Activated T-helper 17 cell treated with anti-CD3 and anti-CD28 coated beads, Interleukin-2, amount 50 U/mL, for 72 hours (primary cell): ENCODE results near the gene N4BP3. TPM values are rescaled to one million over a fixed set of nuclear protein-coding genes. Genes with fewer than 3 reads are reported as not detected.
A peak's percentile ranks its signal among the peaks of the same experiment; 100 is the strongest.
"Not testable (repeated sequence)": the region's sequence is repeated elsewhere in the genome, so short reads cannot be mapped to it uniquely, and the experiment has no call there.

Source experiments
- ATAC-seq: fragments of 150-1000 bp; cut with Tn5 transposase; replicated peaks from 2 replicates; pipeline ENCODE4 v1.10.0; 2021; ENCODE audit warnings: mild to moderate bottlenecking, moderate library complexity
- H3K27ac Mint-ChIP-seq: one replicate; pipeline ENCODE4 v1.8.0; 2022; ENCODE audit warnings: mixed read lengths
- H3K27me3 Mint-ChIP-seq: one replicate; pipeline ENCODE4 v1.8.0; 2022; ENCODE audit warnings: mixed read lengths
- H3K36me3 Mint-ChIP-seq: one replicate; pipeline ENCODE4 v1.8.0; 2022; ENCODE audit warnings: low read depth, mild to moderate bottlenecking, mixed read lengths
- H3K4me1 Mint-ChIP-seq: one replicate; pipeline ENCODE4 v1.8.0; 2022; ENCODE audit warnings: mixed read lengths
- H3K4me3 Mint-ChIP-seq: one replicate; pipeline ENCODE4 v1.8.0; 2022; ENCODE audit warnings: mild to moderate bottlenecking, mixed read lengths
- H3K9me3 Mint-ChIP-seq: one replicate; pipeline ENCODE4 v1.8.0; 2022; ENCODE audit warnings: mixed read lengths
- total RNA-seq, 2 donors: library from RNA; stranded (reverse); gene quantifications; one replicate each; pipeline ENCODE4 v1.2.3, GENCODE V29; 2022

N4BP3 gene
- total RNA-seq, 2 donors from 2014 or later: 3.7 to 8.1 TPM

DNA sequence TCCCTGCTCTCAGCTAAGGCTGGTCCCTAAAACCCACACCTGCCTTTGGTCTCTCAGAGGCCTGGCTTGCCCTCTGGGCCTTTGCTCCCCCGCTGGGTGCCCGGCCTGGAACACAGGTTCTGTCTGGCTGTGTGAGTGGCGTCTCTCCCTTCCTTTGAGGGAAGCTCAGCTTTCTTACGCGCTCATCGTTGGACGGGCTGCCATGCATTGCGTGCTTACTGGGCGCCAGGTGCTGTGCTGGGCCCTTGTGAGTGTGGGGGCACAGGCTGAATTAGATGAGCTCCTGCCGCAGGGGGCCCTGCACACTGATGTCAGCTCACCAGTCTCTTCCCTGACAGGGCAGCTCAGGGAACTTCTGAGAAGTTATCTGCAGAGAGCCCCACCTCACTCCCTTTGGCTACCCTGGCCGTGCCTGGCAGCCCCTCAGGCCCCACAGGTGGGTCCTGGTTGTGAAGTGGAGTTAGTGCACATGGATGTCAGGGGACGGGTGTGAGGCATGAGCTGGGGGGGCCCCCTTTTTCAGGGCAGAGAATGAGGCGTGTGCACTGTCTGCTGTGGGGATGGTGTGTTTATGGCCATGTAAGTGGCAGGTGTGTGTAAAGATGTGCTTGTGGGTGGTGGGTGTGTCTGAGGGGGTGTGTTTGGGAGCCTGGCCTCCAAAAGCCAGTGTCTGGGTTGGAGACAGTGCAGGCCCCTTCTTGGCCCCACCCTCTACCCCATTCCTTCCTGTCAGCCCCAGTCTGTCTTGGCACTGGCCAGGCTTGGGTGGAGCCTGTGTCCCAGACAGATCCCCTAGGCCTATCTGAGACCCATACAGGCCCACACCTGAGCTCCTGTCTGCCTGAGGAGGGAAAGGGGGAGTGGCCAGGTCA lies 10.0 kb downstream of the N4BP3 start:
- H3K27me3 Mint-ChIP-seq: no peaks in the 10 kb centered on the region
- H3K4me3 Mint-ChIP-seq: no peak overlapping the region
- no peak for ATAC-seq
- no peaks in the 10 kb centered on the region for H3K9me3 Mint-ChIP-seq
- no peaks in the 10 kb centered on the region for H3K4me1 Mint-ChIP-seq
- H3K27ac Mint-ChIP-seq: no peak overlapping the region
- no peaks in the 10 kb centered on the region for H3K36me3 Mint-ChIP-seq

DNA sequence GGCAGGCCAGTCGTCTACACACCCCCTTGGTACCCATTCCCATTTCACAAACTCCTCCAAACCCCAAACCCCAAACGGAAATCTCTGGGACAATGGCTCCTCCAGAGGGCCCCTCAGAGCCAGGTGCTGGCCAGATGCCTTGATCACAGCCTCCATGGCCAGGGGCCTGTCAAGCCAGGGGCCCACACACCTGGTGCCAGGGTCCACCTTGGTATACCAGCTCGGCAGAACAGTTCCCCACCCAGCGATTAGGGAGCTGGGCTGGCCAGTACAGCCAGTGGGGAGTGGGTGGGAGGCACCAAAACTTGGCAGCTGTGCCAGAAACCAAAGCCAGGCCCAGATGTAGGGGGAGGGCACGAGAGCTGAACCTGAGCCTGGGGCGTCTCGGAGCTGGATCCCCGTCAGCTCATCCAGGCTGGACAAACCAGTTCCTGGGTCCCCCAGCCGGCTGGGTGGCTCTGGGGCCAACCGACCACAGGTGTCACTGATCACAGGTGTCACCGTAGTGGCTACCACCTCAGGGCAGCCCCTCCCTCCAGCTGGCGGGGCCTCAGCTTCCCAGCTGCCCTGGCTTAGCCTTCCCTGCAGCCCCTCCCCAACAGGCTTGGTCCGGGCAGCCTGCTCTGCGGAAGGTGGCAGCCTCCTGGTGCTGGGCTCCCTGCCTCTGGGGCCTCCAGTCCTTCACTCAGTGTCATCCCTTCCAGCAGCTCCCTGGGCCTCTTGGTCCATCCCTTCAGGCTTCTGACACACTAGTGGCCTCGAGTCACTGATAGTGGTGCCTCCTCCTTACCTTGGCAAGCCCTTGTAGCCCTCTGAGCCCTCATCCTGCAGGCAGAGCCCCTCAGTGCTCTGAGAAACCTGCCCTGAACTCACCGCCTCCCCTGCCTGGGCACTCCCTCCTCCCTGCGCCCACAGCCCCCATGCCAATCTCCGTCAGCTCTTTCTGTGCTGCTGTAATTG lies 10.9 kb downstream of the N4BP3 start:
- Mint-ChIP-seq H3K36me3 (no peaks in the 10 kb centered on the region), H3K9me3 (no peaks in the 10 kb centered on the region), H3K4me3 (no peak overlapping the region), H3K27ac (no peak overlapping the region), H3K4me1 (no peaks in the 10 kb centered on the region), H3K27me3 (no peaks in the 10 kb centered on the region)
- no peak for ATAC-seq

DNA sequence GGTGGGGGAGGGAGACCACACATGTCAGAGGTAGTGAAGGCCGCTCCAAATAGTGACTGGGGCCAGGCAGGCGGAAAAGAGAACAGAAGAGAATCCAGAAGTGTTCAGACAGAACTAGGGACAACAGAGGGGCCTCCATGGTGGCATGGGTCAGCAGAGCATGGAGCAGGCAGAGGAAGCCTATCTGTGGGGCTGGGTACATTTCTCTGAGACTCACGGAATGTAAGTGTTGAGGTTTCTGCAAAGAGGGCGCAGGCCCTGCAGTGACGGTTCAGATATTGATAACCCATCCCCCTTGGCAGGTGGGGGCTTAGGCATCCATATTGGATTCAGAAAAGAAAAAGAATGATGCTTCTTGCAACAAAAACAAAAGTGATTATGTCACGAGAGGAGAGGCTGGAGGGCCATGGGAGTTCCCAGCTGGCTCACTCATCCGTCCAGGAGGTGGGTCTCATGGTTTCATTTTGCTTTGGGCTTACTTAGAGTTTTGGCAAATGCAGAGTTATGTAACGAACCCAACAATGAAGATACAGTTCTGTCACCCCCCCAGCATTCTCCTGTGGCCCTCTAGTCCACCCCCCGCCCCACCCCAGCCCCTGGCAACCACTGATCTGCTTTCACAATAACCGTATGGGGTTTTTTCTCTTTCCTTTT lies 12.0 kb downstream of the N4BP3 start:
- Mint-ChIP-seq H3K4me1 (no peaks in the 10 kb centered on the region), H3K36me3 (no peaks in the 10 kb centered on the region), H3K4me3 (no peak overlapping the region), H3K9me3 (no peaks in the 10 kb centered on the region), H3K27ac (no peak overlapping the region), H3K27me3 (no peaks in the 10 kb centered on the region)
- no peak for ATAC-seq

DNA sequence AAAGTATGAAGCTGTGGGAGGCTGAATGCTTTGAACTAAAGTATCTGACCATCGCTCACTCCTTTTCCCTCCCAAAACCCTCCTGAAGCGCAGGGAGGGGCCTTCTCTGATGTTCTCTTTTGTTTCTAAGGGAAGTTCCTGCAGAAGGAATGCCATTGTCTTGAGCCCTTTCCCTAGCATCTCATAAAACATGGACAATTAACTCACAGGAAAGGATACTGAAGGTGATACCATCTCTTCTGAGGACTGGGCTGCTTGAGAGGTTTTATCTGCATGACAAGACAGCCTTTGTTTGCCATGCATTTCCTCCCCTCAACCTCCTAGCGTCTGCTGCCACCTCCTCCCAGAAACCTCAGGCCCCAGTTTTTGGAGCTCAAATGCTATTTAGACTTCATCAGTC lies 13.2 kb downstream of the N4BP3 start:
- Mint-ChIP-seq H3K4me1 (peaks cover 4% of the 10 kb centered on the region), H3K27ac (no peak overlapping the region), H3K4me3 (no peak overlapping the region), H3K36me3 (peaks cover 4% of the 10 kb centered on the region), H3K9me3 (no peaks in the 10 kb centered on the region), H3K27me3 (no peaks in the 10 kb centered on the region)
- no peak for ATAC-seq

DNA sequence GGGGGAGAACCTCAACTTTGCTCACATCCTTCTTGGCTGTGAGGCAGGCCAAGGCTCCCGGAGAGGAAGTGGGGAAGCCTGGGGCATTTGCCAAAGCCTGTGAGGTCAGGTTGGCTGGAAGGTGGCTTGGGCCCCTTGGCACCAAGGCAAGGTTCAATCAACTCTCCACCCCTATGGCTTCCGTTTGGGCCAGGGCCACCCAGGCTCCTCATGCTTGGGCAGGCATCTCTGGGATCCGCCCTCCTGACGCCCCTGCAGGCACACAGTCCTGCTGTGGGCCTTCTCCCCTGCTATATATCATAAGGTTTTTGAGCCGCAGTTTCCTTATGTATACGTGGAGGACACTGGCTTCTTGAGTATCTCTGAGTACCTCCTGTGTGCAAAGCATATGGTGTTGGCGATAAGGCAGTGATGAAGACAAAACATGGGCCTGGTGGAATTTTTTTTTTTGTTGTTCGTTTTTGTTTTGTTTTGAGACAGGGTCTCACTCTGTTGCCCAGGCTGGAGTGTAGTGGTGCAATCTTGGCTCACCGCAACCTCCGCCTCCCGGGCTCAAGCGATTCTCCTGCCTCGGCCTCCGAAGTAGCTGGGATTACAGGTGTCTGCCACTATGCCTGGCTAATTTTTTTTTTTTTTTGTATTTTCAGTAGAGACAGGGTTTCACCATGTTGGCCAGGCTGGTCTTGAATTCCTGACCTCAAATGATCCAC lies 14.1 kb downstream of the N4BP3 start:
- ATAC-seq, H3K4me3 Mint-ChIP-seq, H3K27ac Mint-ChIP-seq, H3K9me3 Mint-ChIP-seq, H3K4me1 Mint-ChIP-seq, H3K27me3 Mint-ChIP-seq: not testable (repeated sequence)
- peaks cover 11% of the 10 kb centered on the region for H3K36me3 Mint-ChIP-seq

DNA sequence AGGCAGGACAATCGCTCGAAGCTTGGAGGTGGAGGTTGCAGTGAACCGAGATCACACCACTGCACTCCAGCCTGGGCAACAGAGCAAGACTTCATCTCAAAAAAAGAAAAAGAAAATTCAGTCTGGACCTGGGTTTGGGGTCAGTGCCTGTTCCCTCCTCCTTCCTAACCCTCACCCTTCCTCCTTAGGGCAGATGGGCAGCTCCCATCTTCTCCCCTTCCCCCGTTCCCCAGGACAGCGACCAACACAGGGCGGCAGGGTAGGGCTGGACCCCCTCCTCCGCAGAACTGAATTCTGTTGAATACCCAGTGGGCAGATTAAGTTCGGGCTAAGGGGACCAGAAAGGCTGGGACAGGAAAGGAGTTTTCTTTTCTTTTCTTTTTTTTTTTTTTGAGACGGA lies 16.0 kb downstream of the N4BP3 start:
- Mint-ChIP-seq H3K4me3 (no peak overlapping the region), H3K27ac (no peak overlapping the region), H3K9me3 (no peaks in the 10 kb centered on the region), H3K4me1 (peaks cover 8% of the 10 kb centered on the region), H3K27me3 (no peaks in the 10 kb centered on the region), H3K36me3 (peaks cover 25% of the 10 kb centered on the region)
- ATAC-seq: no peak

DNA sequence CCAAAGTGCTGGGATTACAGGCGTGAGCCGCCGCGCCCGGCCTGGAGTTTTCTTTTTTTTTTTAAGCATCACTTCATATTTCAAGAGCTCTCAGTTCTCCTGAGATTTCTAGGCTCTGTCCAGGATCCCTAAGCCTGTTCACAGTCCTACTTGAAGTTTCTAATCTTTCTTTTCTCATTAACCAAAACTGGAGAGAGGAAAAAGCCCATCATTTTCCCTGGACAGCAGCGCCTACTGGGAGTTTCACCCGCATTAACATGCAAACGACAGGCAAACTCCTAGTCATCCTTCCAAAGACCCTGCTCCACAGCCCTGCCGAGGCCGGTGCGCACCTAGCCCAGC lies 16.9 kb downstream of the N4BP3 start:
- Mint-ChIP-seq H3K36me3 (peaks cover 33% of the 10 kb centered on the region), H3K4me3 (peak overlapping the region; percentile 69)
- H3K9me3 Mint-ChIP-seq, H3K27ac Mint-ChIP-seq, ATAC-seq, H3K27me3 Mint-ChIP-seq, H3K4me1 Mint-ChIP-seq: not testable (repeated sequence)

DNA sequence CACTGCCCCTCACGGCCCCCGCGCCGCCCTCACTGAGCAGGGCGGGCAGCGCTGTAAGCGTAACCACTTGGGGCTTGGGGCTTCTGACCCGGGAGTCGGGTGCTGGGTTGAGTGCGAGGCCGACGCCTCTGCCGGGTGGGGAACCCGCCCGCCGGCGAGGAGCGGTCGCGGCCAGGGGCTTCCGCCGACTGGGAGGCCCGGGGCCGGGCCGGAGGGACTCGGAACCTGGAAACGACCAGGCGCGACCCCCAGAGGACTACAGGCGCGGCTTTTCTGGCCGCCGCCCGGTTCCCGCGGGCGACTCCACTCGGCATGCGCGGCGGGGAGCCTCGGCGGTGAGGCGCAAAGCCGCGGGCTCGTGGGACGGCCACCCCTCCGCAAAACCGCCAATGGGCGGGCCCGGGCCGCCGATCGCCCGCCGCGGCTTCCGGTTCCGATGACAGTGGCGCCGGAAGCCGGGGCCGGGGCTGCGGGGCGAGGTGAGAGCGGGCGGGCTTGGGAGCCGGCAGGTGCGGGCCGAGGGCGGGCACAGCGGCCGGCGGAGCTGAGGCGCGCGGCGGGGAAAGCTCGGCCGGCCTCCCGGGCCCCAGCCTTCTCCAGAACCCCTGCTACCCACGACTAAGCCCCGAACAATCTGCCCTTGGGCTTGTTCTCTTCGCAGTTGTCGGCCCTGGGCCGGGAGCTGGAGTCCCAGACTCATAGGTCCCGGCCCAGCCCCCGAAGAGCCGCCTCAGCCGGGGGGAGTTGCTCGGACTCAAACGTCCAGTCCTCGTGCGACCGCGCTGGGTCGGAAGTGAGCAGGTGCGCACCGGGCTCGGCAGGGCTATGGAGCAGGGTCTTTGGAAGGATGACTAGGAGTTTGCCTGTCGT lies 17.5 kb downstream of the N4BP3 start, which contains the start of gene RMND5B:
TSS of gene RMND5B (plus strand) at position 439 of the 870 bp plus-strand sequence. CDS start 7,106 bp downstream, outside the sequence.
- no peaks in the 10 kb centered on the region for H3K9me3 Mint-ChIP-seq
- peaks cover 39% of the 10 kb centered on the region for H3K36me3 Mint-ChIP-seq
- ATAC-seq: peak; percentile 93
- H3K27me3 Mint-ChIP-seq: no peaks in the 10 kb centered on the region
- H3K27ac Mint-ChIP-seq: peak within 1 kb of the TSS; percentile 70
- H3K4me1 Mint-ChIP-seq: peaks cover 8% of the 10 kb centered on the region
- peak within 1 kb of the TSS; percentile 80 for H3K4me3 Mint-ChIP-seq

DNA sequence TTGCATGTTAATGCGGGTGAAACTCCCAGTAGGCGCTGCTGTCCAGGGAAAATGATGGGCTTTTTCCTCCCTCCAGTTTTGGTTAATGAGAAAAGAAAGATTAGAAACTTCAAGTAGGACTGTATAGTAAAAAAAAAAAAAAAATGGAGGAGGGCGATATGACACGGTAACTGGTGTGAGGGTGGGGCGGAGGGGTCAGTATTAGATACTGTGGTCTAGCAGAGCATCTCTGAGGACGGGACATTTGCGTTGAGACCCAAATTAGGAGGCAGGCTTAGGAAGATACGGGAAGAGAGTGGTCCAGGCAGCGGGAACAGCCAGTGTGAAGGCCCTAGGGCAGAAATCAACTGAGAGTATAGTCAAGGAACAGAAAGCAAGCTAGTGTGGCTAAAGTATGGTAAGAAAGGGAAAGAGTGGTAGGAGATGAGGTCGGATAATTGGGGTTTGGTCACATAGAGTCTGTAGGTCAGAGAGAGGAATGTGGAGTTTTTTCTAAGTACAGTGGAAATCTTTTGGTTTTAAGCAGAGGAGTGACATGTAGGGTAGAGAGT lies 18.2 kb downstream of the N4BP3 start:
- no peaks in the 10 kb centered on the region for H3K9me3 Mint-ChIP-seq
- no peaks in the 10 kb centered on the region for H3K27me3 Mint-ChIP-seq
- peaks cover 43% of the 10 kb centered on the region for H3K36me3 Mint-ChIP-seq
- peaks cover 8% of the 10 kb centered on the region for H3K4me1 Mint-ChIP-seq
- peak overlapping the region; percentile 80 for H3K4me3 Mint-ChIP-seq
- H3K27ac Mint-ChIP-seq: peak overlapping the region; percentile 70
- peak; percentile 6 for ATAC-seq

DNA sequence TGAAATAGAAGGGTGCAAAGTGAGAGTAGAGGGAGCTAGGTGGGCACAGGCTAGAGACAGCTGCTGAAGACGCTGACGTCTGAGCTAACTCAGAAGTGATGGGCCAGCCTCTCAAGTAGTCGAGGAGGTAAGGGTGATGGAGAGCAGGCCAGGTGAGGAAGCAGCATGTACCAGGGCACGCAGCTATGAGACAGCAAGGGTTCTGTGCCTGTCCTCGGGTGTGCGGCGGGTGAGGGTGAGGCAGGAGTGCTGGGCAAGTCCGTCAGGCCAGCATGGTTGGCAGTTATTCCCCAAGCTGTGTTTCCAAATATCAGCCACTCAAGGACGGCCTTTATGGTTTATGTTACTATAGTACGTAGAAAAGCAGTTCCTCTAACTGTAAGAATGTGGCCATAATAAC lies 23.7 kb downstream of the N4BP3 start:
- ATAC-seq: no peak
- H3K36me3 Mint-ChIP-seq: peaks cover 83% of the 10 kb centered on the region
- H3K4me1 Mint-ChIP-seq: peaks cover under 1% of the 10 kb centered on the region
- H3K9me3 Mint-ChIP-seq: no peaks in the 10 kb centered on the region
- no peak overlapping the region for H3K4me3 Mint-ChIP-seq
- peak overlapping the region; percentile 0 for H3K27ac Mint-ChIP-seq
- H3K27me3 Mint-ChIP-seq: no peaks in the 10 kb centered on the region

DNA sequence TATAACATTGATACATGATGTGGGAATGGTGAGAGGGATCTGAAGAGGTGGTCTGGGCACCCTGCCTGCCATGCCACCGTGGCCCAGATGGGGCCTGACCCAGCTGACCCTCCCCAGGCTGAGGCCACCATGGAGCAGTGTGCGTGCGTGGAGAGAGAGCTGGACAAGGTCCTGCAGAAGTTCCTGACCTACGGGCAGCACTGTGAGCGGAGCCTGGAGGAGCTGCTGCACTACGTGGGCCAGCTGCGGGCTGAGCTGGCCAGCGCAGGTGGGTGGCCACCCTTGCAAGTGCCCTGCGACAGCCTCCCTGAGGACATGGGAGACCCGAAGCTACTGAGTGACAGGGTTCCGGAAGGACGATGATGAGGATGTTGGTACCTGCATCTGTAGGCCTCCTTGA lies 24.7 kb downstream of the N4BP3 start:
- Mint-ChIP-seq H3K9me3 (no peaks in the 10 kb centered on the region), H3K4me1 (no peaks in the 10 kb centered on the region), H3K4me3 (no peak overlapping the region), H3K27ac (no peak overlapping the region), H3K27me3 (no peaks in the 10 kb centered on the region), H3K36me3 (peaks cover 88% of the 10 kb centered on the region)
- ATAC-seq: no peak

DNA sequence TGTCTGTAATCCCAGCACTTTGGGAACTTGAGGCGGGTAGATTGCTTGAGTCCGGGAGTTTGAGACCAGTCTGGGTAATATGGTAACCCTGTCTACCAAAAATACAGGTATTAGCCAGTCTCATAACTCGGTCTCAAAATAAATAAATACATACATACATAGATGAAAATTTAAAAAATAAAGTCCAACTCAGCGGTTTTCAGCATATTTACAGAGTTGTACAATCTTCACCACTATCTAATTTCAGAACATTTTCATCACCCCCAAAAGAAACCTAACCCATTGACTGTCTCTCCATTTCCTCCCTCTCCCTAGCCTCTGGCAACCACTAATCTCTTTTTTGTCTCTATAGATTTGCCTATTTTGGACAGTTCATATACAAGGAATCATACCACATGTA lies 28.2 kb downstream of the N4BP3 start:
- H3K9me3 Mint-ChIP-seq: no peaks in the 10 kb centered on the region
- H3K36me3 Mint-ChIP-seq: peaks cover 91% of the 10 kb centered on the region
- H3K27me3 Mint-ChIP-seq: no peaks in the 10 kb centered on the region
- no peak overlapping the region for H3K4me3 Mint-ChIP-seq
- H3K4me1 Mint-ChIP-seq: peaks cover 3% of the 10 kb centered on the region
- no peak overlapping the region for H3K27ac Mint-ChIP-seq
- ATAC-seq: no peak

DNA sequence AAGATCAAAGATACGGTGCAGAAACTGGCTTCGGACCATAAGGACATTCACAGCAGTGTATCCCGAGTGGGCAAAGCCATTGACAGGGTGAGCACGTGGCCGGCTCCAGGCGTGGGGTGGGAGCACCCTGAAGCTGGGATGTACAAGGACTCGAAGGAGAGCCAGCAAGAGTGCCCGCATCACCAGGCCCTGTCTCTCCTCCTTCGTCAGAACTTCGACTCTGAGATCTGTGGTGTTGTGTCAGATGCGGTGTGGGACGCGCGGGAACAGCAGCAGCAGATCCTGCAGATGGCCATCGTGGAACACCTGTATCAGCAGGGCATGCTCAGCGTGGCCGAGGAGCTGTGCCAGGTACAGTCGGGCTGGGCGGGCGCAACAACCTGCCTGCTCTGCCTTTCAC lies 29.3 kb downstream of the N4BP3 start:
- ATAC-seq: no peak
- Mint-ChIP-seq H3K27me3 (no peaks in the 10 kb centered on the region), H3K4me3 (no peak overlapping the region), H3K4me1 (peaks cover 5% of the 10 kb centered on the region), H3K27ac (no peak overlapping the region), H3K9me3 (no peaks in the 10 kb centered on the region), H3K36me3 (peaks cover 92% of the 10 kb centered on the region)
